NCI-H1694 treated with DMSO at 0.1 percent for 48 hours (cell line): ENCODE measurements around the gene ACER3.
"Not testable (repeated sequence)": the region's sequence is repeated elsewhere in the genome, so short reads cannot be mapped to it uniquely, and the experiment has no call there.

ENCODE experiments used
- DNase-seq: peaks from one replicate; lab custom pipeline; 2025; lab: John Stamatoyannopoulos, UW

ACER3 gene

GRCh38 chr11:76872959-76873827, 12.5 kb downstream of the ACER3 start:
- DNase-seq, result no peak

DNA sequence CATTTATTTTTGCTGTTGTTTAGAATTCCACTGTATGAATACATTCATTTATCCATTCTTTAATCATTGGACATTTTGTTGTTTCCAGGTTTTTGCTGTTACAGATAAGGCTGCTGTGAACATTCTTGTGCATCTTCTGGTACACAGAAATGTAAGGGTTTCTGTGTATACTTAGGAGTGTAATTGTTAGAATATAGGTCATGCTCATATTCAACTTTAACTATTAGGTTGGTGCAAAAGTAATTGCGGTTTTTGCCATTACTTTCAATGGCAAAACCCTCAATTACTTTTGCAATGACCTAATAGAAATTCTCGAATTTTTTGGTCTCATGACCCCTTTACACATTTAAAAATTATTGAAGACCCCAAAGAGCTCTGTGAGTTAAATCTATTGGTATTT, 17.3 kb downstream of the ACER3 start:
- no peak for DNase-seq

DNA sequence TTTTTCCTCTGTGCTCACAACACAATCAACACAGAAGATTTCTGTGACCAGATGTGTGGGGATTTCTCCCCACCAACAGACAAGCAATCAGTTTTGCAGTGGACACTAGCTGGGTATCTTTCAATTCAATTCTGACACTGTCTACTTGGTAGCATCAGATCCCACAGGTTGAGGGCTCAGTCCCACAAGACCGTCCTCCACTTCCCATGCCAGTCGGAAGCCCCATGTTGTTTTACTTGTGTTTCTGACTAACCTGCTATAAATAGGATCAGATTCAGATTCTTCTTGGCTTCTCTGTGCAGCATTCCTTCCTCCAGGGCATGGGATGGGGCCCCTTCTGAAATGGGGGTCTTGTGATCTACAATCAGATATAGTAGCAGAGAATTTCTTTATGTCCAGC, 19.6 kb downstream of the ACER3 start:
- DNase-seq, result no peak

- DNase-seq, result no peak
Measured at GRCh38 chr11:76880956-76881355, 20.2 kb downstream of the ACER3 start.

GRCh38 chr11:76885390-76886097, 24.8 kb downstream of the ACER3 start:
- no peak for DNase-seq

DNA sequence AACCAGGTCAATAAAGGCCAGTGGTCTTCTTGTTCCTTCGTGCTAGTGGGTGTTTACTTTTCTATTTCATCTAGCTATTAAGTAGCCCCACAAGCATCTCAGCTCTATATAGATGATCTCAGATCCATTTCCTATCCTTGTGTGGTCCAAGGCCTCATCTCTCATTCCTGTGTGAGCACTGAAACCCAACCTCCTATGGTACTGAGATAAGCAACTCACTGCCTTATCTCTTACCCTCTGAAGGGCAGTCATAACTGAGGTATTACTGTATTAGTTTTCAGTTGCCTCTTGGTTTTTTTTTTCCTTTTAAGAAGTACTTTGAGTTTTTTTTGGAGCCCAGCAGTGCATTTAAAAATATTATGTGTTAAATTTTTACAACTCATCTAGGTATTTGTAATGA, 28.3 kb downstream of the ACER3 start:
- no peak for DNase-seq

- DNase-seq, result no peak
Measured at GRCh38 chr11:76889411-76889975, 28.8 kb downstream of the ACER3 start.

DNA sequence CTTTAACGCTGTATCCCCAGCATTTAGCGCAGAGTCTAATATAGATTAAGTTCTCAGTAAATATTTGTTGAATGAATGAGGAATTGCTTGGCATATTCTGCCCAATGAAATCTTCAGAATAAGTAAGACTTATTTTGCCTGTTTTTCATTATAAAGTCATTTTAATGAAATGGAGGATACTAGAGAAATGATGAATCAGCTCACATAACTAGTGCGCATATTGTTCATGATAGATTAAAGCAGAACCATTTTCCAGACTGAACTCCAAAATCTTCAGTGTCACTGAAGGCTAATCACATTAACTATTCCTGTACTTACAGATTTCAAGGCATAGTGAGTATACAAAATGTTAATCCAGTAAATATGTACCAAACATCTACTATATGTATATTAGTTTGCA, 29.6 kb downstream of the ACER3 start:
- no peak for DNase-seq

- no peak for DNase-seq
Measured at GRCh38 chr11:76891285-76891684, 30.6 kb downstream of the ACER3 start.

DNA sequence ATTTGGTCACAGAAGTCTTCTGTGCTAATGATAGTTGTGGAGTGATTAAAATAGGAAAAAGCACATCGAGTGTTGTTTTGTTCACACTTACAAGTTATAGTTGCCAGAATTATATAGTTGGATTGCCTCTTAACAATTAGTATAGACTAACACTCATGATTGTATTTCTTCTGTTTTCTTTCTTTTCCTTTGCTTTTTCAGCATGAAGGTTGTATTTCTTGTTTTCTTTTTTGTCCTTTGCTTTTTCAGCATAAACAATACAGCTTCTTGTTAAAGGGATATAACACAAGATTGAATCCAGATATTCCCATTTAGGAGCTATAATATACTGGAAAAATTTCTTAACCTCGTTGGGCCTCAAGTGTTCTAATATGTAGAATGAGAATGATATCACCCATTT, 31.1 kb downstream of the ACER3 start:
- no peak for DNase-seq

GRCh38 chr11:76892306-76892705, 31.6 kb downstream of the ACER3 start:
- no peak for DNase-seq

GRCh38 chr11:76897233-76897632, 36.5 kb downstream of the ACER3 start:
- no peak for DNase-seq

DNA sequence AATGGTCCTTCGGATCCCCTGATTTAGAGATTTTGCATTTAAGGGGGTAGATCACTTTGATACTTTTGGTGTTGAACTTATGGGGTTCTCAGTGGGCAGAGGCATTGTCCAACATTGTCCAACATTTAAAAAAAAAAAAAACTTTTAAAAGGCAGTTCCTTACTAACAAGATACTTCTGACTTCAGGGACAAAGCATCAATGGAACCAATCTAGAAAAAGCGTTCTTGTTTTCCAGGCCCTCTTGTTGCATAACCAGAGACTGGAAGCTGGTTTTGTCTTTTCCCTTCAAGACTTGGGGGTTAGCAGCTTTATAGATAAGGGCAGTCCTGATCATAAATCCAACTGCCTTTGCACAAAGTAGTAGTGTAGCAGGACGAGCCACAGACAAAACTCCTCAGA, 40.4 kb downstream of the ACER3 start:
- DNase-seq, result no peak

GRCh38 chr11:76901622-76902021, 40.9 kb downstream of the ACER3 start:
- DNase-seq, result not testable (repeated sequence)

- DNase-seq, result no peak
Measured at GRCh38 chr11:76902121-76903014, 41.6 kb downstream of the ACER3 start.

- DNase-seq, result no peak
Measured at GRCh38 chr11:76903325-76903724, 42.6 kb downstream of the ACER3 start.

DNA sequence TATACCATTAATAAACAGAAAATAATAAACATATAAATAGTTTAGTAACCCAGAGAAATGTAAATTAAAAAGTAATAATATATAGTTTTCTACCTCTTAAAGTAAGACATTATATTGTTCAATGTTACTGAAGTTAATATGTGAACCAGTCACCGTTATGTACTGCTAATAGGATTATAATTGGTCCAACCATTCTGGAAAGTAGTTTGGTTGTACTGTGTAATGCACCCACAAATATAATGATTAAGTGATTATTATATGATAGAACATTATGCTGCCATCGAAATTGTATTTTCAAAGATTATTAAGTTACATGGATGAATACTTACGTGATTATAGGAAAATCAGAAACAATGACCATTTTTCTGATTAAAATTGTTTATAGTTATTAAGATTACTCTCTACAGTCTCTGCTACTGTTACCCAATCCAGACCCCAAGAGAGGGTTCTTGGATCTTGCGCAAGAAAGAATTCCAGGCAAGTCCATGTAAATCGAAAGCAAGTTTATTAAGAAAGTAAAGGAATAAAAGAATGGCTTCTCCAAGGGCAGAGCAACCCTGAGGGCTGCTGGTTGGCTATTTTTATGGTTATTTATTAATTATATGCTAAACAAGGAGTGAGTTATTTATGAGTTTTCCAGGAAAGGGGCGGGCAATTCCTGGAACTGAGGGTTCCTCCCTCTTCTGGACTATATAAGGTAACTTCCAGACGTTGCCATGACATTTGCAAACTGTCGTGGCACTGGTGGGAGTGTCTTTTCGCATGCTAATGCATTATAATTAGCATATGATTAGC, 50.1 kb downstream of the ACER3 start:
- DNase-seq, result no peak

- no peak for DNase-seq
Measured at GRCh38 chr11:76911415-76911808, 50.7 kb downstream of the ACER3 start.

GRCh38 chr11:76916712-76917111, 56.0 kb downstream of the ACER3 start:
- DNase-seq, result no peak

- peak; percentile 76 for DNase-seq
Measured at GRCh38 chr11:76918941-76919386, 58.2 kb downstream of the ACER3 start.

- no peak for DNase-seq
Measured at GRCh38 chr11:76919467-76919866, 58.7 kb downstream of the ACER3 start.
